A673 (cell line): ENCODE measurements around the gene SMC5.

Experiments
- EZH2 ChIP-seq: fragments of 200-600 bp; sonication (generic); IDR thresholded peaks from 2 replicates; pipeline ENCODE4 v1.6.1; 2017; ENCODE audit warnings: borderline replicate concordance, low read depth, mild to moderate bottlenecking, mixed read lengths, antibody characterized with exemption, low read length; ENCODE audit not compliant: poor library complexity, severe bottlenecking
- TF ChIP-seq, protein P1 (sequence below): fragments of 300-800, 200-600 bp; sonication (generic); conservative IDR thresholded peaks from 2 replicates; pipeline ENCODE4 v1.5.1; 2017; ENCODE audit warnings: low read depth, mild to moderate bottlenecking, antibody characterized with exemption, low read length, moderate library complexity, mixed read lengths

- TF ChIP-seq, protein P1, sequence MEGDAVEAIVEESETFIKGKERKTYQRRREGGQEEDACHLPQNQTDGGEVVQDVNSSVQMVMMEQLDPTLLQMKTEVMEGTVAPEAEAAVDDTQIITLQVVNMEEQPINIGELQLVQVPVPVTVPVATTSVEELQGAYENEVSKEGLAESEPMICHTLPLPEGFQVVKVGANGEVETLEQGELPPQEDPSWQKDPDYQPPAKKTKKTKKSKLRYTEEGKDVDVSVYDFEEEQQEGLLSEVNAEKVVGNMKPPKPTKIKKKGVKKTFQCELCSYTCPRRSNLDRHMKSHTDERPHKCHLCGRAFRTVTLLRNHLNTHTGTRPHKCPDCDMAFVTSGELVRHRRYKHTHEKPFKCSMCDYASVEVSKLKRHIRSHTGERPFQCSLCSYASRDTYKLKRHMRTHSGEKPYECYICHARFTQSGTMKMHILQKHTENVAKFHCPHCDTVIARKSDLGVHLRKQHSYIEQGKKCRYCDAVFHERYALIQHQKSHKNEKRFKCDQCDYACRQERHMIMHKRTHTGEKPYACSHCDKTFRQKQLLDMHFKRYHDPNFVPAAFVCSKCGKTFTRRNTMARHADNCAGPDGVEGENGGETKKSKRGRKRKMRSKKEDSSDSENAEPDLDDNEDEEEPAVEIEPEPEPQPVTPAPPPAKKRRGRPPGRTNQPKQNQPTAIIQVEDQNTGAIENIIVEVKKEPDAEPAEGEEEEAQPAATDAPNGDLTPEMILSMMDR, result no peak
- TF ChIP-seq EZH2, result no peak
Observed at GRCh38 chr9:70392850-70393249, 134.1 kb downstream of the SMC5 start.
